Mesenchymal stem cell (in vitro differentiated cells and primary cell): ENCODE data around the gene CLCNKB.
"Not testable (repeated sequence)": the region's sequence is repeated elsewhere in the genome, so short reads cannot be mapped to it uniquely, and the experiment has no call there.

Experiments used
- DNase-seq: peaks from one replicate; pipeline ENCODE4 v3.0.0-alpha.2; 2013
- H2AFZ ChIP-seq: one replicate; pipeline ENCODE4 v1.6.1; 2013; ENCODE audit warnings: low read depth, mild to moderate bottlenecking, control low read depth, inconsistent platforms, low read length, moderate library complexity
- H2AK5ac ChIP-seq: 2 replicates; pipeline ENCODE4 v1.6.1; 2013; ENCODE audit warnings: low read length, moderate library complexity, mild to moderate bottlenecking, inconsistent platforms; ENCODE audit not compliant: severe bottlenecking
- H2BK120ac ChIP-seq: one replicate; pipeline ENCODE4 v1.6.1; 2013; ENCODE audit warnings: low read depth, mild to moderate bottlenecking, inconsistent platforms, low read length, moderate library complexity
- H2BK12ac ChIP-seq, 2 experiments: one replicate each; pipeline ENCODE4 v1.6.1; 2013; ENCODE audit warnings: inconsistent platforms in 2 of 2, low read length in 2 of 2, mild to moderate bottlenecking in 2 of 2, moderate library complexity in 2 of 2, control low read depth in 1 of 2
- H2BK15ac ChIP-seq: one replicate; pipeline ENCODE4 v1.6.1; 2013; ENCODE audit warnings: mild to moderate bottlenecking, low read depth, inconsistent platforms; ENCODE audit not compliant: poor library complexity, severe bottlenecking
- H2BK5ac ChIP-seq: 2 replicates; pipeline ENCODE4 v1.6.1; 2013; ENCODE audit warnings: low read depth, mild to moderate bottlenecking, low read length, control low read depth, inconsistent platforms; ENCODE audit not compliant: poor library complexity, severe bottlenecking
- H3K14ac ChIP-seq, 2 experiments: one replicate each; pipeline ENCODE4 v1.6.1; 2013; ENCODE audit warnings: inconsistent platforms in 2 of 2, low read length in 2 of 2, control low read depth in 1 of 2, mild to moderate bottlenecking in 1 of 2, moderate library complexity in 1 of 2
- H3K18ac ChIP-seq, 2 experiments: one replicate each; pipeline ENCODE4 v1.6.1; 2013; ENCODE audit warnings: inconsistent platforms in 2 of 2, low read length in 2 of 2, control low read depth in 1 of 2, low read depth in 1 of 2, mild to moderate bottlenecking in 1 of 2
- H3K23ac ChIP-seq, 2 experiments: one replicate each; pipeline ENCODE4 v1.6.1; 2013; ENCODE audit warnings: inconsistent platforms in 2 of 2, low read length in 2 of 2, mild to moderate bottlenecking in 2 of 2, moderate library complexity in 2 of 2, control low read depth in 1 of 2
- H3K27ac ChIP-seq: 2 replicates; pipeline ENCODE4 v1.5.1; 2013; ENCODE audit warnings: mild to moderate bottlenecking, moderate library complexity, low read length, control low read depth, inconsistent platforms; ENCODE audit not compliant: poor library complexity, severe bottlenecking
- H3K27me3 ChIP-seq, 2 experiments: 2 replicates each; pipeline versions ENCODE4 v1.6.1 to v1.7.0; 2013; ENCODE audit warnings: low read length in 2 of 2, mild to moderate bottlenecking in 2 of 2, moderate library complexity in 2 of 2, control low read depth in 1 of 2, inconsistent platforms in 1 of 2; ENCODE audit not compliant: control insufficient read depth in 1 of 2, insufficient read depth in 1 of 2
- H3K36me3 ChIP-seq, 2 experiments: 2 replicates each; pipeline versions ENCODE4 v1.6.1 to v1.7.0; 2013; ENCODE audit warnings: low read length in 2 of 2, control low read depth in 1 of 2, inconsistent platforms in 1 of 2, low read depth in 1 of 2, mild to moderate bottlenecking in 1 of 2; ENCODE audit not compliant: insufficient read depth in 2 of 2, control insufficient read depth in 1 of 2
- H3K4ac ChIP-seq, 2 experiments: one replicate each; pipeline ENCODE4 v1.6.1; 2013; ENCODE audit warnings: inconsistent platforms in 2 of 2, low read length in 2 of 2, mild to moderate bottlenecking in 2 of 2, moderate library complexity in 2 of 2, control low read depth in 1 of 2, low read depth in 1 of 2
- H3K4me1 ChIP-seq: 2 replicates; pipeline ENCODE4 v1.6.1; 2013; ENCODE audit warnings: low read depth, low read length, control low read depth; ENCODE audit not compliant: control insufficient read depth, insufficient read depth
- H3K4me2 ChIP-seq: 2 replicates; pipeline ENCODE4 v1.6.1; 2013; ENCODE audit warnings: low read length, mild to moderate bottlenecking, inconsistent platforms; ENCODE audit not compliant: poor library complexity, severe bottlenecking
- H3K4me3 ChIP-seq, 2 experiments: 2 replicates each; pipeline versions ENCODE4 v1.5.1 to v1.7.0; 2013; ENCODE audit warnings: low read length in 2 of 2, mild to moderate bottlenecking in 2 of 2, control low read depth in 1 of 2, low read depth in 1 of 2; ENCODE audit not compliant: insufficient read depth in 1 of 2
- H3K79me1 ChIP-seq: replicated peaks from 2 replicates; pipeline ENCODE4 v1.6.1; 2013; ENCODE audit warnings: mild to moderate bottlenecking, control low read depth, low read length, inconsistent platforms; ENCODE audit not compliant: poor library complexity, severe bottlenecking
- H3K9ac ChIP-seq: 2 replicates; pipeline ENCODE4 v1.7.0; 2013; ENCODE audit warnings: mild to moderate bottlenecking, low read length, moderate library complexity
- H3K9me3 ChIP-seq: 2 replicates; pipeline ENCODE4 v1.7.0; 2013; ENCODE audit warnings: mild to moderate bottlenecking, low read length; ENCODE audit not compliant: control insufficient read depth
- H4K8ac ChIP-seq: one replicate; pipeline ENCODE4 v1.6.1; 2013; ENCODE audit warnings: inconsistent platforms, mild to moderate bottlenecking, low read length, moderate library complexity
- H4K91ac ChIP-seq: one replicate; pipeline ENCODE4 v1.6.1; 2013; ENCODE audit warnings: mild to moderate bottlenecking, low read length, inconsistent platforms
- WGBS: methylation state at CpG from one replicate; pipeline ENCODE4 v1.1.7; 2013; ENCODE audit warnings: mixed read lengths; 5-methylcytosine and 5-hydroxymethylcytosine counted together

Gene CLCNKB

DNA sequence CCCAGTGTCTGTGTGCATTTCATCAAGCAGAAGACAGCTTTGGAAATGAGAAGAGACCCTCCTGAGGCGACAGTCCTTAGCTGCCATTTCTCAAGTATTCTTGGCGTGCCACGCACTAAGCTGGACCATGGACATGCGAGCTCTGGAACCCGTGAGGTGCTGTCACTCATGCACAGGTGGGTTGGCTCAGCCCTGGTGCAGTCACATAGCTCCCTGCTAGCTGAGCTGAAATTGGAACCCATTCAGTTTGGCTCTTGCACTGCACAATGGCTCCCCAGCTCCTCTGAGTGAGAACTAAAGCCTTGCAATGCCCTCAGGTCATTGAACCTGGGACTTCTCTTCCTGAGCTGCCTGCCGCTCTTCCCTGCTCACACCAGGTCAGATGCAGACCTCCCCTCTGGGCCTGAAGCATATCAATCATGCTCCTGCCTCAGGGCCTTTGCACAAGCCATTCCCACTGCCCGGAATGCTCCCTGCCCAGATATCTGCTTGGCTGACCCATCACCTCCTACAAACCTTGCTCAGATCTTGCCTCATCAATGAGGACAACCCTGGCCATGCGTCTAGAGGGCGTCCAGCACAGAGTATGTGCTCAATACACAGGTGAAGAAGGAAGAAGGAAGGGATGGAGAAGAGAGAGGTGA lies 45.8 kb upstream of the CLCNKB start:
- Histone ChIP-seq H3K27me3 (peaks cover 11 to 12% of the 10 kb centered on the region in 2 experiments), H3K4me1 (no peaks in the 10 kb centered on the region), H2BK5ac (no peak overlapping the region), H3K36me3 (no peaks in the 10 kb centered on the region), H3K79me1 (no peaks in the 10 kb centered on the region), H3K4ac (no peak overlapping the region), H3K23ac (no peak overlapping the region), H3K4me2 (no peak overlapping the region), H2AFZ (no peak overlapping the region), H4K8ac (no peak overlapping the region), H3K14ac (no peak overlapping the region), H2BK12ac (no peak overlapping the region), H3K9ac (no peak overlapping the region), H4K91ac (no peak overlapping the region), H2AK5ac (no peak overlapping the region), H2BK15ac (no peak overlapping the region), H3K9me3 (no peaks in the 10 kb centered on the region), H2BK120ac (no peak overlapping the region), H3K18ac (no peak overlapping the region), H3K27ac (no peak overlapping the region), H3K4me3 (no peak overlapping the region)
- 89% methylated on average over 9 of the region's 9 CpGs for WGBS
- DNase-seq, result no peak

DNA sequence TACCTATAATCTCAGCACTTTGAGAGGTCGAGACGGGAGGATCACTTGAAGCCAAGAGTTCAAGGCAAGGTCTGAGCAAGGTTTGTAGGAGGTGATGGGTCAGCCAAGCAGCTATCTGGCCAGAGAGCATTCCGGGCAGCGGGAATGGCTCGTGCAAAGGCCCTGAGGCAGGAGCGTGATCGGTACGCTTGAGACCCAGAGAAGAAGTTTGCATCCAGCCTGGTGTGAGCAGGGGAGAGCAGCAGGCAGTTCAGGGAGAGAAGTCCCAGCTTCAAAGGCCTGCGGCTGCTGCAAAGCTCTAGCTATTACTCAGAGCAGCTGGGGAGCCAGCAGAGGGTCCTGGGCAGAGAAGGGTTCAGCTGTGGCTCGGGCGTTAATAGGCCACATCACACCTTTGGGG lies 44.7 kb upstream of the CLCNKB start:
- no peak overlapping the region for H4K91ac ChIP-seq
- H3K27ac ChIP-seq, result no peak overlapping the region
- H4K8ac ChIP-seq, result no peak overlapping the region
- peaks cover 11 to 12% of the 10 kb centered on the region in 2 experiments for H3K27me3 ChIP-seq
- no peak overlapping the region for H2BK5ac ChIP-seq
- H2AFZ ChIP-seq, result no peak overlapping the region
- no peak overlapping the region for H3K4ac ChIP-seq
- no peak overlapping the region for H2BK120ac ChIP-seq
- no peak overlapping the region for H2AK5ac ChIP-seq
- no peak overlapping the region for H2BK12ac ChIP-seq
- no peak overlapping the region for H3K23ac ChIP-seq
- no peaks in the 10 kb centered on the region for H3K4me1 ChIP-seq
- H3K79me1 ChIP-seq, result no peaks in the 10 kb centered on the region
- WGBS, result 95% methylated on average over 11 of the region's 11 CpGs
- H3K4me2 ChIP-seq, result no peak overlapping the region
- H3K14ac ChIP-seq, result no peak overlapping the region
- H3K18ac ChIP-seq, result no peak overlapping the region
- no peaks in the 10 kb centered on the region for H3K9me3 ChIP-seq
- no peak for DNase-seq
- no peak overlapping the region for H2BK15ac ChIP-seq
- no peak overlapping the region for H3K9ac ChIP-seq
- H3K36me3 ChIP-seq, result no peaks in the 10 kb centered on the region
- no peak overlapping the region for H3K4me3 ChIP-seq

DNA sequence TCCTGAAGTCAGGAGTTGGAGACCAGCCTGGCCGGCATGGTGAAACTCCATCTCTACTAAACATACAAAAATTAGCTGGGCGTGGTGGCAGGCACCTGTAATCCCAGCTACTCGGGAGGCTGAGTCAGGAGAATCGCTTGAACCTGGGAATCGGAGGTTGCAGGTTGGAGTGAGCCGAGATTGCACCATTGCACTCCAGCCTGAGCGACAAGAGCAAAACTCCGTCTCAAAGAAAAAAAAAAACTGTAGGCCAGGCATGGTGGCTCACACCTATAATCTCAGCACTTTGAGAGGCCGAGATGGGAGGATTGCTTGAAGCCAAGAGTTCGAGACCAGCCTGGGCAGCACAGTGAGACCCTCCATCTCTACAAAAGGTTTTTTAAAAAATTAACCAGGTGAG lies 42.3 kb upstream of the CLCNKB start:
- H2AK5ac ChIP-seq, result not testable (repeated sequence)
- 85% methylated on average over 9 of the region's 10 CpGs for WGBS

DNA sequence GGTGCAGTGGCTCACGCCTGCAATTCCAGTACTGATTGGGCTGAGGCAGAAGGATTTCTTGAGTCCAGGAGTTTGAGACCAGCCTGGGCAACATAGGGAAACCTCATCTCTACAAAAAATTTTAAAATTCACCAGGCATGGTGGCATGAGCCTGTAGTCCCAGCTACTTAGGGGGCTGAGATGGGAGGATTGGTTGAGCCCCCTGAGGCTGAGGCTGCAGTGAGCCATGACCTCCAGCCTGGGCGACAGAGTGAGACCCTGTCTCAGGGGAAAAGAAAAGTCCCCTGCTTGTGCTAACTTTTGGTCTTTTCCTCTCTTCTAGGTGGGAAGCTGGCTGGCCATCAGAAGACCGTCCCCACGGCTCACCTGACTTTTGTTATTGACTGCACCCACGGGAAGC lies 38.0 kb upstream of the CLCNKB start:
- Histone ChIP-seq H2BK5ac (no peak overlapping the region), H3K4me2 (no peak overlapping the region), H2AFZ (no peak overlapping the region), H2BK120ac (no peak overlapping the region), H2BK15ac (no peak overlapping the region), H3K4ac (no peak overlapping the region), H3K14ac (no peak overlapping the region), H3K4me1 (peaks cover 2% of the 10 kb centered on the region), H3K27me3 (peaks cover 0 to 6% of the 10 kb centered on the region in 2 experiments), H3K36me3 (no peaks in the 10 kb centered on the region), H2AK5ac (no peak overlapping the region), H4K8ac (no peak overlapping the region), H3K79me1 (no peaks in the 10 kb centered on the region), H3K27ac (no peak overlapping the region), H3K4me3 (no peak overlapping the region), H4K91ac (no peak overlapping the region), H3K23ac (no peak overlapping the region), H3K9ac (no peak overlapping the region), H2BK12ac (no peak overlapping the region), H3K18ac (no peak overlapping the region), H3K9me3 (no peaks in the 10 kb centered on the region)
- DNase-seq, result no peak
- 84% methylated on average over 5 of the region's 5 CpGs for WGBS

More for the DNA sequence above, 42.3 kb upstream of the CLCNKB start:
- not testable (repeated sequence) for H3K9me3 ChIP-seq, H4K8ac ChIP-seq, H3K4me3 ChIP-seq, H3K27ac ChIP-seq, H2BK5ac ChIP-seq, H3K79me1 ChIP-seq, H2BK15ac ChIP-seq, H3K4me1 ChIP-seq, H3K4ac ChIP-seq, DNase-seq, H2BK12ac ChIP-seq, H2BK120ac ChIP-seq, H3K9ac ChIP-seq, H3K23ac ChIP-seq, H2AFZ ChIP-seq, H3K14ac ChIP-seq, H3K36me3 ChIP-seq, H3K18ac ChIP-seq, H3K4me2 ChIP-seq, H4K91ac ChIP-seq
- H3K27me3 ChIP-seq, result peaks cover 11 to 18% of the 10 kb centered on the region in 2 experiments
